ENCODE data around the gene ARX. TPM values are rescaled to one million over a fixed set of nuclear protein-coding genes. Genes with fewer than 3 reads are reported as not detected.

The ARX gene
- polyA plus RNA-seq (ENCODE audit: insufficient read length) = 6.9 TPM

DNA sequence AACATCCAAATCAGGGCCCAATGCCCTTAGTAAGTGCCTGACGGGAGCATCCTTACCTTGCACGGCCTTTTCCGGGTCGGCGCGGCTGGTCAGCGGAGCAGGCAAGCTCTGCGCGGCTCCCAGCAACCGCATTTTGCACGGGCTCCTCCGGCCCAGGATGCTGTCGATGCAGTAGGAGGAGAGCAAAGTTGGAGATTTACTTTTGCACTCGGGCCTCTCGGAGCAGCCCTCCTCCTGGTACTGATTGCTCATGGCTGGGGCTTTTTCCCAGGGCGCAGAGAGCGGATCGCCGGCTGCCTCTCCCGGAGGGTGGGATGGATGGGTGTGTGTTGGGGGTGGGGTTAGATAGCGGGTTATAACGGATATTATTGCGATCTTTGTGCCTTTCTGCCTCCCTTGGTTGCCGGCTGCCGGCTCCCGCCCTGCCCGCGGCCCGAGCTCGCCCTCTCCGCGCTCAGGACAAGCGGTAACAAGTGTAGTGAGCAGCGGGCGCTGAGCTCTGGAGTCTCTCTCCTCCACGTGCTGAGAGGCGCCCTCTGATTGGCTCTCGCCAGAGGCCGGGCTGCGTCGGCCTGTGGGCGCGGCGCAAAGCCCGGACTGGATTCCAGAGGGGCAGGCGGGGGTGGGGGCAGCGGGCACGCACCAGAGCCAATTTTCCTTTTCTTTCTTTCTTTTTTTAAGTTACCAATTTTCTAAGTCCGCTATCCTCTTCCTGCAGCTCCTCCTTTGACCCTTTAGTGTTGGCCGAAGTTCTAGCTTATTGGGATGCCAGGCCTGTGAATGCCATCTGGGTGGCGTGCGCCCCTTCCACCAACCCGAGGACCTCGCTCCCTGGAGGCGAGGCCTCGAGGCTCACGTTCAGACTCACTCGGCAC is at the start of gene ARX:
Gene ARX, minus strand, starts transcription at position 480 of the 875 bp plus-strand sequence. Its CDS starts 228 bp downstream, at position 252.
- peak; percentile 73 for DNase-seq

DNA sequence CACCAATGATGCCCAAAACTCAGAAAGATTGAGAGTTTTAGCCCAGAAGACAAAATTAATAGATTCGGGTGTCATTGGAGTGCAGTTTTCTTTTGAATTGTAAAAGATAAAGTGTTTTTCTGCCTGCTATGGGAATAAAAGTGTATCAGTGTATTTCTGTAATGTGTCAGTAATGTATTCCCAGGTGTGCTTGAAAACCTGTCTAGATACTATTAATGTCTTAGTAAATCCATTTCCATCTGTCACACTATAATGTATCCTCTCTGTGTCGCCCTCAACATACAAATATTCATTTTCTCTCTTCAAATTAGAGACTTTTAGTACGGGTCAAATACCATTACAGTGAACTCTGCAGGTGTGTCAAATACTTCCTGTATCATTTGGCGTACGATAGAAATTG is 43.5 kb upstream of the ARX start:
- no peak for DNase-seq

DNA sequence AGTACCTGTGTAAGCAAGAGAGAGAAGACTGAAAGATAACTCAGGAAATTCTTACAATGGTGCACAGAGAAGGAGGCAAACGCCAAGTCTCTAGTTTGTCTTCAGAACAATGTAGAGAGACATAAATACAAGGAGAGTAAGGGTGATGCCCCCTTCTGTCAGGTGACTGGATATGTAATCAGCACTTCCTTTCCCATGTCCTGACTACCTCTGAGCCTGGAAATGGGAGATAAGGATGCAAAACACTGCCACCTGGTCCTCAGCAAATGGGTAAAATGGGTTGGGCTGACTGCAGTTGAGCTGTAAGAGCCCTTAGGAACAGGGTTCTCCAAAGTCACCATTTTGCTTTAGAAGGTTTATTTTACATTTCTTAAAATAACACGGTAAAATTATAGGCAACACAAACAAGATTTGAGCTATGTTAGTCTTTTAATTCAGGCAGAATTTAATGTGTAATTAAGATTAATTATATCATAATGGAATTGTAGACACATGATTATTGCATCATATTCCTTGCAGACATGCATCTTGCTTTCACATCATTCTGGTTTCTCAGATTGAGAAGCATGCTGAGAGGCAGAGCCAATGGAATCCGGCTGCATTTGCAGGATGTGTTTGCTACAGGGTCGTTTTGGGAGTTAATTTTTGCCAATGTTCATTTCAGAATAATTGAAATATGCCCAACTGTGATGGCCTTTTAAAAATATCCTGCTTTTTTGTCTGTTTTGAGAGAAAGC is 37.2 kb upstream of the ARX start:
- DNase-seq = no peak

DNA sequence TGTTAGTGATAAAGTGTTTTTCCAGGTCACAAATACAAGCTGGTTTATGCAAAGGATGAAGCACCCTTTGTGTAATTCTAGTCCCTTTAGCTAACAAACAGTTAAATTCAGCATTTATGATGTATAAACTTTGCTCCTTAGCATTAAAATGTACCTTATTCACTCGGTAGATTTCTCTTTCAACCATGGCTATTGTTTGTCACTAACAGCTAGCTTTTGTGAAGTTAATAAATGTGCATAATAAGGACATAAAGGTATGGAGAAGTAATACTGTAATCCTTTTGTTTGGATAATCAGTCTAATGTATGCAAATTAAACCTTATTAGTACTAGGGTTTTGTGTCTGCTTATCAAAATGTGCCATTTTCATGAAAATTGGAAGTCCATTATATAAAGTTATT is 34.2 kb upstream of the ARX start:
- DNase-seq = no peak

DNA sequence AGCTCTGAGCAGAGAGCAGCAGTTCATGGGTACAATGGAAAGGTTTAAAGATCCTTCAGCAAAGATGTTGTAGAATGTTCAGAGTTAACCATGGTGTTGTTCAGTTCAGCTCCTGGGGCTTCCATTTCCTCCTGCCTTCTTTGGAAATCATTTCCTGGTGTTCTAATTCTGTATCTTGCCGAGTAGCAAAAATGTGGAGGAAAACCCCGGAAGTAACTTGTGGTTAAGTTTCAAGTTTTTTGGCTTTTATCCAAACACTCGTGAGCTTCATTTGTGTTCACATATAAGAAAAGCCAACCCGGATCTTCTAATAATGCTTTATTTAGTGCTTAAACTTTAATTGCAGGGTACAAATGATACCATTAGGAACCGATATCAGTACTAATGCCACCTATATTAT is 33.6 kb upstream of the ARX start:
- DNase-seq = peak; percentile 2

DNA sequence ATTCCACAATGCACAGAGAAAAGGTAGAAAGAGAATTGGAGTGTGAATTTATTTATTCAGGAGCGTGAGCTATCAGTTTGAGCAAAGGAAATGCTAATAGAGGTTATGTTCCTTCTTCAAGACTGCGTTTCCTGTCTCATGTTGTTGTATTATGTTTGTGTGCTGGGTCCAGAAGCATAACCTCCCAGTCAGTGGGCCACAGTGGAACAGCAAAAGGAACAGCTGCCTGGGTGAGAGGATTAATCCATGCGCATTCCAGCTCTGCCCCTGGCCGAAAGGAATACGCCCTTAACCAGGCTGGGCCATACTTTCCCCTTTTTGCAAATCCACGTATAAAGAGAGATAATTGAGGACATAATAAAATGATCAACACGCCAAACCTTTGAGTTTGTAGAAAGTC is 32.4 kb upstream of the ARX start:
- DNase-seq = no peak

DNA sequence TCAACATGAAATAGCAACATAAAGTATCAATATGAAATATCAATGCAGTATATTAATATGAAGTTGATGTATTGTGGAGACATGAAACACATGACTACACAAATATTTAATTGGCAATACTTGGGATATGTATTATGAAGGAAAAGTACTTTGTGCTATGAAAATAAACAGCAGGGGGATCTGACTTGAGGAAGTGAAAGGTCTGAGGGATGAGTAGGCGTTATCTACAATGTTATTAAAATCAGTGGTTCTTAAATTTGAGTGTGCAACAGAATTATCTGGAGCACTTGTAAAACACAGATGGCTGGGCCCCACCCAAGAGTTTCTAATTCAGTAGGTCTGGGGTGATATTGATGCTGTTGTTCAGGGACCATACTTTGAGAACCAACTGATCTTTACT is 27.4 kb upstream of the ARX start:
- DNase-seq = no peak

DNA sequence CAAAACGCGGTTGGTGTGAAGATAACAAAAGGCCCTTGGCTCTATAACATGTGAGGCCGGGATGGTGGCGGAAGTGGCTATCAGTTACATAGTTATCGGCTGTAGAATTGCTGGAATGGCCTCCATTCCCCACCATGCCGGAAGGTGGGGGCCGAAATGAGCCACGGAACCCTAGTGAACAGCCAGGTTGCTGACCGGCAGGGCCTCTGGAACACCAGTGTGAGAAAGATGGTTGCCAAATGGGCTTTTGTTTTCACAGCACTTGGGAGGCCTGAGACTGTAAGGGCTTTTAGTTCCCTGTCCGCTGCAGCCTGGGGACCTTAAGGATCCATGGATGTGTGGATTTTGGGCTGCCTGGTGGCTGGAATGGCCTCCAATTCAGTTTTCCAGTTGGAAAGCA is 23.3 kb upstream of the ARX start:
- DNase-seq = no peak

DNA sequence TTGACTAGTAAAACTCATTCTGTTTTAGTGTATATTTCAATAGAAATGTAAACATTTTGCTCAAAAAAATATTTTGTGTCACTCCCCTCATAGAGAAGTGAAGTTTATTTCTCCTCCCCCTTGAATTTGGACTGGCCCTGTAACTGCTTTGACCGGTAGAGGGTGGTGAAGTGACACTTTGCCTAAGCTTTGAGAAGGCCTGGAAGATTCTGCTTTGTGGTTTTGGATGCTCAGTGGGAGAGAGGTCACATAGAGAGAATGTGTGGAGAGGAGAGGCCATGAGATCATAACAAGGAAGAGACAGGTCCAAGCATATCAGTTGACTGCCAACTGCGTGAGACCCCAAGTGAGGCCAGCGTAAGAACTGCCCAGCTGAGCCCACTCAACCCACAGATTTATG is 19.1 kb upstream of the ARX start:
- no peak for DNase-seq

DNA sequence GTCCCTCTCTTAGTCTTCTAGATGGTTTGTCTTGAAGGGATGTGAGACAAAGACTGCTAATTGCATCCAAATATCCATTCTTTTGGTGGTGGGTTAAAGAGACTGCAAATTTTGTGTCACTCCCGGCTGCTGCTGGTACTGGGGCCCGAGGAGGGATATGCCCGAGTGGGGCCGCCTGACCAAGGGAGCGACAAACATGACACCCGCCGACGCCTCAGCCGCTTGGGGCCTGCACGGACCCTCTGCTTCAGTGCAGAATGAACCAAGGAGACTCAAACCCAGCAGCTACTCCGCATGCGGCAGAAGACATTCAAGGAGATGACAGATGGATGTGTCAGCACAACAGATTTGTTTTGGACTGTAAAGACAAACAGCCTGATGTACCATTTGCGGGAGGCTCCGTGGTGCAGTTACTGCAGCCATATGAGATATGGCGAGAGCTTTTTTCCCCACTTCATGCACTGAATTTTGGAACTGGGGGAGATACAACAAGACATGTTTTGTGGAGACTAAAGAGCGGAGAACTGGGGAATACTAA is 13.6 kb upstream of the ARX start:
- no peak for DNase-seq

DNA sequence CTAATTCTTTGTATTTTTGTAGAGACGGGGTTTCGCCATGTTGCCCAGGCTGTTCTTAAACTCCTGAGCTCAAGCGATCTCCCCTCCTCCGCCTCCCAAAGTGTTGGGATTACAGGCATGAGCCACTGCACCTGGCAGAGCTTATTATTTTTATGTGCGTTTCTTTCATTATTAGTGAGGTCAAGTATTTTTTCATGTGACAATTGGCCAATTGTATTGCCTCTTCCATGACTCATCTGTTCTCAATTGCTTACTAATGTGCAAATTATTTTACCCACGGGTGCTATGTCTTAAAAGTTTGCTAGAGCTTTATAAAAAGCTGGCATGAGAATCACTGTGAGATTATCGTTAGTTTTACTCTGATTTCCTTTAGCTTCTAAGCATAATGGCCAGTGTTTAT is 13.0 kb upstream of the ARX start:
- no peak for DNase-seq

DNA sequence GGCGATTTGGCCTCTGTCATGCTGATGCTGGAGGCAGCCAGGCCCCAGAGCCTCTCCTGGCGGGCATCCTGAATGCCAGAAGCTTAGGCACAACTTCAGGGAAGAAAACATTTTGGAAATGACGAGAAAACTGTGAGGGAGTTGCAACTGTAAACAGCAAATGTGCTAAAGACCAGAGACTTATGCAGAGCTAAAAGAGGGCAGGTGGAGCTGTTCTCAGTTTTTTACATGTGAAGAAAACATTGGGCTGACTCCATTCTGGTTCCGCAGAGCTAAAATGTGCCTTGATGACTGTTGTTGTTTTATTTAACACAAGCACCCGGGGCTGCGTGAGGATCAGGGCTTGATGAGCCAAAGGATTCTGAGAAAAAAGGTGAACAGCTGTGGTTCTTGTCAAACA is 10.8 kb upstream of the ARX start:
- DNase-seq = no peak

DNA sequence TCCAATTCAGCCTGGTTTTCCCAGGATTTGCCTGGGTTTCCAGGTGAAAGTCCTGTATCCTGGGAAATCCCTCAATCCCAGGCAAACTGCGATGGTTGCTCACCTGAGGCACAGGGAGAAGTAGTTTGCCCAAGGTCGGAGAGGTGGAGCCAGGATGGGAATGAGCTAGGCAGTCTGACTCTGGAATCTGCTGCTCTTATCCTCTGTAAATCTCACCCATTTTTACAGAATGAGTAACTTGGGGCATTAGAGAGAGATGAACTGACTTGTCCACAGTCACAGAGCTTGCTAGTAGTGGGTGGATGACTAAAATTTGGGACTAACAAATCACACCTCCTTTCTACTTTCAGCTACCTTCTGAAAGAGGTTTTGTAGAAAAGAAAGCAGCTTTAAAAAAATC is 9.8 kb upstream of the ARX start:
- DNase-seq = no peak

DNA sequence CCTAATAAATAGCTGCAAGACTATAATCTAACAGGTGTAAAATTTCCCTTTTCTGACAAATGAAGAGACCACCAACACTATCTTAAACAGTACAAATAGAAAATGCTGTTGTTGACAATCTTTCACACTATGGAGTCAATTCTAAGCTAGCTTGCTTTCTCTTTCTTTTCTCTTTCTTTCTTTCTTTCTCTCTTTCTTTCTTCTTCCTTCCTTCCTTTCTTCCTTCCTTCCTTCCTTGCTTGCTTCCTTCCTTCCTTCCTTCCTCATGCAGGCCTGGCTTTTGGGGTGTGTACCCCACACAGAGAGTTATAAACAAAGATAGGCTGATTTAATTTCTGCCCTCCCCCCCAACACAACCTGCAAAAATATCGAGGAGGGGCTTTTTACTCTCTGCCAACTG is 8.1 kb upstream of the ARX start:
- no peak for DNase-seq

DNA sequence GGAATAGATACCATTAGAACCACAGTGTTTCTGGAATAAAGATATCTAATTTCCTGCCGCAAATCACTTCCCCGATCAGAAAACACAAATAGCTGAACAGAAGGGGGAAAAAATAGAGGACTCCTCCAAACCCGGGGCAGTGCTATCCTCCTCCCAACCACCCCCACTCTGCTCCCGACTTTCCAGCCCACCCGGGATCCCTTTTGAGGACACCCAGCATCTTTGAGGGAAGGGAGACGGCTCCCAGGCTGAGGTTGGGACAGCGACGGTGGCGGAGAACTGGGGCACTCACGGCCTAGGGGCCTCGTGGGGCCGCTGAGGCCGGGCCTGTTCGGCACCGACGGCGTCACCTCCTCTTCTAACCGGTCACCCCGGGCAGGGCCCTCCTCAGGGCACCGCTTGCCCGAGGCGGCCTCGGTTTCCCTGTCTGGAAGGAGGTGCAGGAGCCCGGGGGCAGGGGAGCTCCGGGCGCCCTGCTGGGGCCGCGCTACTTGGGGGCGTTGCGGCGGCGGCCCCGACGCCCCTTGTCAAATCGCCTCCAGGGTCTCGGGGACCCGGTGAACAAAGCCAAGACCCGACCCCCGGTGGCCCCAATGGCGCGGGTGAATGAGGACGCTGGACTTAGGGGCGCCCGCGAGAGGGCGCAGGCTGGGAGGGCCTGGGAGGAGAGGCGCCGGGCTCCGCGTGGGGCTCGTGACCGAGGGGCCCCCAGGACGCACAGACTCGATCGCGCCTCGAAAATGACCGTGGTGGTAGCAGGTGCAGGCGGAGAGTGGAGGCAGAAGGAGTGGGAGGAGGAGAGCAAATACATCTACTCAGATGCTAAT is 6.9 kb upstream of the ARX start:
- DNase-seq = no peak

DNA sequence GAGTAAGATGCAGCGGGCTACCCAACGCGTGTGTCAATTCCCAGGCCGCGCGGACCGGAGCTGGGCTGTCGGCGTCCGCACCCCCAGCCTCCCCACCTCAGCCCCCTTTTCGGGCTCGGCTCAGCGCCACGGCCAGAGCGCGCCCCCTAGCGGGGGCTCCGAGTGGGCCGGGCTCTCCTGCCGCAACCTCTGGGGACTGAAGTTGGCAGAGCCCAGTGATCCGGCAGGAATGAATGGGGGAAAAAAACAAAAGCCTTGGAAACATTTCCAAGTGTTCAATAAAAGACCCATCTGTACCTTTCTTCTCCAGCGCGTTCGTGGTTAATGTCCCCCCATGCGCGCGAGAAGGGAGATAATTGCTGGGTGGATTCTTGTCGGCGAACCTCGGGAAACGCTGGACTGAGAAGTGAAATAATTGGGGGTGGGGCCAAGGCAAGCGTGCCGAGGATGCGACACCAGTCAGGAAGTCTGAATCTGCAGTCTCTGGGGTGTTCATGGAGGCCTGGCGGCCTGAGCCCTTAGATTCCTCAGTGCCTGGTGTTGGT is 5.2 kb upstream of the ARX start:
- DNase-seq = no peak

DNA sequence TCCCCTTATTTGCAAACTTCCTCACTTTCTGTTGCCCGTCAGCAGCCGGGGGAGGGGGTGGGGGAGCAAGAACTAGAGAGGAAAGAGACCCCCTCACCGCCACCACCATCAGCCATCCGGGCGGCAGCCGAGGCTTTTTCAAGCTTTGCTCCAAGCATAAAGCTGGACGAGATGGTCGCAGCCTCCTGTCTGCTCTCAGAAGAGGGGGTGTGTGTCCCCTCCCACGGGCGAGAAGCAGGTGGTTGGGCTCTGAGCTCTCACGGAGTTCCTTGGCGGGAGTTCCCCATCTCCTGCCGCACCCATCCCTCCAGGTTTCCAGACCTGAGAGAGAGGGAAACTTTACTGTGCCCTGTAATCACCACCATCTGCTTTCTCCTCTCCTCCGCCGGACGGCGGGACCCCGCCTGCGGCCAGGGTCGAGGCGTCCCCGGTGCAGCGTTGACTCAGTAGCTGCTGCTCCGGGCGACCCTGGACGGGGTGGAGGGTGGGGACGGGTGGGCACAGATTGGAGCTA is 4.7 kb upstream of the ARX start:
- DNase-seq = no peak

DNA sequence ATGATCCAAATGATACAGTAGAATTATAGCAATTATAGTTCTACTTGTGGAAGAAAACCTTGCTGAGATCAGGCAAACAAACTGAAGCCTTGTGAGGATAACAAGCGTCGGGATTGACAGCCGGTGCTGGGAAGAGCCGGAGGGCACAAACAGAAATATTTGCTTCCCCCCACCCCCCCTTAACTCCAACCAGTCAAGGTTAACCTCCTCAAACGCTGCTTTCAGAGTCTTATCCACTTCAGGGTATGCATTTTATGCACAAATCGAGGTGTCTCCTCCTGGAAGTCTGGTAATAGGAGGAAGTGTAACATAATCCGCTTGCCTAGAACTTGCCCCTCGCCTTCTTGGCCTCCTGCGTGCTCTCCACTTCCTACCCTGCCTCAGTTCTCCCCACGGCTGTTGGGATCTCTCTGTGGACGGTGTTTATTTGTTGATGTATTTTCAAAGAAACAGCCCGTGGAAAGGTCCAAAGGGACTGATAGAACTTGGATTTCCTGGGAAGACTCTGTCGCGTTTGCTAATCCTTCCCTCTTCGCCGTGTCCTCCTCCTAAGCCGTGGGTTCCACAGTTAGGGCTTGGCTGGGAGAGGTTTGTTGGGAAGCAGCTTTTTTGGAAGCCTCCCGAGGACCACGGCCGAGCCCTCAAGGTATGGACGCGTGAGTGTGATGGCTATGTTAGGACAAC is 4.1 kb upstream of the ARX start:
- no peak for DNase-seq

DNA sequence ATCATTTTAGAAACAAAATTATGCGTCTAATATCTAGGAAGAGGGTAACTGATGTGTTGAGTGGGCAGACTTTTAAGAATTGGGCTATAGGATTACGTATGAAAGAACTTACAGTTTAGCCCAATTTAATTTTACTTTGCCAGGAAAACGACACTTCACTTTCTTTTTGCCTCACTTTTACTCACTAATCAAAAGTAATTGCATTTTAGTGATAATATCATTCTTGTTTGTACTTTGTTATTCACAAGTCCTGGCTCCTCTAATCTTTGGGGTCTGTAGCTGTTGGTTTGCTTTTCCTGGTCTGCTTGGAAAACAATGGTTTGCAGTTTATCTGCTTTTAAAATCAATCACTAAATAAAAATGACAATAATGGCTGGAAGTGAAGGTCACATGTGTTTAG is 2.9 kb upstream of the ARX start:
- DNase-seq = no peak

DNA sequence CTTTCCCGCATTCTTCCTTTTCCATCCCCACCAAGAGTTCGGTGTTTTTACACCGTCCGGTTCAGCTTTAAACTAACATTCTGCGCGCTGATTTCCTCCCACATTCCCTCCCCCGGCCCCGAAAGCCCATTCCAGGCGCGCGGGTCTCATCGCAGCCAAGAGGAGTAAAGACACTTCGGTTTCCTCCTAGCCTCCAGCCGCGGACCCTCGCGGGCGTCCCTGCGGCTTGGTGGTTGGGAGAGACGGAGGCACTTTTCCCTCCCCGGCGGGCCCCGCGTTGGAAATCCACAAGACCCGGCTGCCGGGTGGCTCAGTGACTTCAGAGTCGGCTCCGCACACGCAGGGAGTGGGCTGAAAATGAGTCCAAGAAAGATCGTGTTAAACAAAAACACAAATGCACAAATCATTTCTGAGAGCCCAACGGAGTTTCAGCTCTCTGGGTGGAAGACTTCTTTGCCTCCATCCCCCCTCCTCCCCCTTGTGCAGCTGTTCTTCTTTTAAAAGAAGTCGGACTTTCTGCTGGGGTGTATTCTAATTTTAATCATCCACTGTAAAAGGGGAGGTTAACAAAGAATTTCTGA is 2.0 kb upstream of the ARX start:
- no peak for DNase-seq

DNA sequence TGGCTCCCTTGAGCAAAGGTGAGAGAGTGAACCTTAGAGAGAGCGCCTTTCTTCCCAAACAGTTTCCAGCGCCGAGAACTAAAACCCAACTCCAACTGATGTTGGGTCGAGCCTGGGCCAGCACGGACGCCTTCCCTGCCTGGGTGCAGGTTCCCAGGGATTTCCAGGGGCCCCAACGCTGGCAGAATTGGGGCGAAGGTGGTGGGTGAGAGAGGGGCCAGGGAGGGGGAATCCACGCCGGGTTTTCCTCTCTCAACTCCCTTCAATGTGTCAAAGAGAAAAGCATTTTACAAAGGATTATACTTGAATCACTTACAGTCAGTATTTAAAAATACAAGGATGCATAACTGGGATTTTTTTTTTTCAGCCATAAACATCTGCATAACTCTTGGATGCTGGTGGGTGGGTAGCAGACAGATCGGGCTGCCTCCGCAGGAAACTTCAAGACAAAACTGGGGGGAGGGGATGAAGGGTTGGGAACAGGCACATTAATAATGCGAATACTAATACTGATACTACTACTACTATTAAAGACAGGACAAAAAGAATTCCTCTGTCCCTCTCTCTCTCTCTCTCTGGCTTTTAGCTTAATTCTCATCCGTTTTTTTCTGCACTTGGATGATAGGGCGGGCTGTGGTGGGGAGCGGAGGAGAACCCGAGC is 1.3 kb upstream of the ARX start:
- DNase-seq = no peak

Data from hindlimb muscle (tissue), 1 donor.